Hippocampal formation (tissue), 2 donors: ENCODE data around the gene ADGRG3.
A peak's percentile ranks its signal among the peaks of the same experiment; 100 is the strongest.

Experiments used
- DNase-seq, 2 donors: peaks; one replicate each; lab custom pipeline; 2025; lab: John Stamatoyannopoulos, UW

The ADGRG3 gene

DNA sequence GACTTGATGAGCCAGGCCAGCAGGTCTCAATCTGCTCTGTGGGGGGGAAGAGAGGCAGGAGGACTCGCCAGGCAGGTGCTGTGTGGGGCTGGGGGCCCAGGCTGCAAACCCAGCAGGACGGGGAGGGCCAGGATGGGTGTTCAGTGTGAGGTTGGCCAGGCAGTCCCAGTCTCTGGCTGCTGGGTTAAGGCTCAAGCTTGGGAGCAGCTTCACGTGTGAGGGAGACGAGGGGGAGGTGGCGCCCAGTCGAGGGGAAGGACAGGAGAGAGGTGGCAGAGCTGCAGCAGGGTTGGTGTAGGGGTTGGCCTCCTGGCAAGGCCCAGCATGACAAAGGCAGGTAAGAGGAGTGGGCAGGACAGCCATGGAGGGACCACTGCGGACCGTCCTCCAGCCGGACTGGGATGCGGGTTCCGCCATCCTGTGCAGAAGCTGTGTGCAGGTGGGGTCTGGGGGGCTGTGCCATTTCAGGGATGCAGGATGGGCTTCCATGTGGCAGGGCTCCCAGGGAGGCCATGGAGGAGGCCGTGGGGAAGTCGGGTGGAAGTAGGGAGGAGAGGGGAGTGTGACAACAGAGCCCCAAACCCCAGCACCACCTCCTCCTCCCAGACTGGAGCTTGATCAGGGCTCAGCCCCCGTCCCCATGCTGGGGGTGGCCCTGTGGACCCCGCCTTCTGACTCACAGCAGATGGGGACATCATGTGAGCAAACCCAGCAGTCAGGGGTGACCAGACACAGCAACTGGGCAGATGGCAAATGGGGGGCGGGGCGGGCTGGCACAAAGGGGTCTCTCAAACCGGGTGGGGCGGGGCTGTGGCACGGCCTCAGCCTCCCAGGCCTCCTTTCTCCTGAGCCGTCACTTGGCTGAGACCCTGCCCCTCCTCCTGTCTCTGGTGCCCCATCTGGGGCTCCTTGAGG lies 36.9 kb upstream of the ADGRG3 start:
- peak; percentile 49 to 56 for DNase-seq

DNA sequence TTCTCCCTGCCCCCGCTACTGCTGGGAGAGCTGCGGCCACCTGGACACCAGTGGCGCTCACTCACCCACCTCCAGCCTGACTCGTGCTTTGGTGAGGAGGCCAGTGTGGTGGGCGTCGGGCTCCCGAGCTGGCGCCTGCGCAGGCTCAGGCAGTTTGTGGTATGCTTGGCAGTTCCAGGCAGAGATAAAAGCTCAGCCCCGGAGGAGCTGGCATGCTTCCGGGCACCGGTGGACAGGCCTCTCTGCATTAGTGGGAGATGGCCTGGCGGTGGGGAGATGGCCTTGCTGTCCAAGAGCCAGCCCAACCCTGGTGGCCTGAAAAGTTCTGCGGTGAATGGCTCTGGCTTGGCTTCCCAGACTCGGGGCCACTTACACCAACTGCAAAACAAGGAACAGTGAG lies 35.5 kb upstream of the ADGRG3 start:
- DNase-seq, result no peak

DNA sequence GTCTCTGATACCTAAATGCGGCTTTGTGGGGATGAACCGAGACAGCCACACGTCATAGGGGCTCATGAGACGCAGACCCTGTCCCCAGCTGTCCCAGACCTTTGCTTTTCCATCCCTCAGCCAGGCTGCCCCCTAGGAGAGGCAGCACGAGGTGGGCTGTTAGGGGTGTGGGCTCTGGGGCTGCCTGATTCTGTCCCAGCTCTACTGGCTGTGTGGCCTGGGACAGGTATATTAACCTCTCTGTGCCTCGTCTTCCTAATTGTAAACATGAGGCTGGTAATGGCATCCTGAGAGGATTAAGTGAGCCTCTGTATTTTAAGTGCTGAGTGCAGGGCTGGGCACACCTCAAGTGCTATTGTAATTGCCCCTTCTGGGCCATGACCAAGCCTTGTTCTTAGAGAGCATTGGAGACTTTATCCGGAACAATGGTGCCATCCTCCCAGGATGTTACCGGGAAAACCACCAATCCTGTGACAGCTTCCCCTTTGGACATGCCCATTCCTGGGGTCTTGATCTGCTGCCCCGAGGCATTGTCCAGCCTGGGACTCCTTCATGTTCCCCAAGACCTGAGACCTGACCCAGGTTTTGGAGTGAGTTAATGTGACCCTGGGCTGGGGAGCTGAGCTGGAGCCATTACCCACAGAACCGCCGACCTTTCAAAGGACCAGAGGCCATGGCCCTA lies 34.6 kb upstream of the ADGRG3 start:
- DNase-seq, result no peak

DNA sequence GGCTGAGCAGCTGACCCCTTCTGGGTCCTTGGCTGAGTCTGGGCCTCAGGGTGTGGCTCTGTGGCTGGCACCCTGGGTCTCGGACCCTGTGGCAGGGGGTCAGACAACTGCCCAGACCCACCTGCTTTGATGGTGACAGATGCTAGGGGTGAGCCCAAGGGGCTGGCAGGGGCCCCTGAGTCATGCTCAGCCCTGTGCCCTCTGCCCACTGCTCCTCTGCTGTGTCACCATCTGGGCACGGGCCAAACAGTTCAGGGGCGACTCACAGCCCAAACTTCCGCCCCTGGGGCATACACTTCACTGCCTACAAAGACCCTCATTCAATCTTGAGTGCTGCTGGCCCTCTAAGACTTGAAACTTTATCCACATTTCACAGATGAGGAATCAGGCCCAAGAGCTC lies 33.9 kb upstream of the ADGRG3 start:
- DNase-seq, result no peak

DNA sequence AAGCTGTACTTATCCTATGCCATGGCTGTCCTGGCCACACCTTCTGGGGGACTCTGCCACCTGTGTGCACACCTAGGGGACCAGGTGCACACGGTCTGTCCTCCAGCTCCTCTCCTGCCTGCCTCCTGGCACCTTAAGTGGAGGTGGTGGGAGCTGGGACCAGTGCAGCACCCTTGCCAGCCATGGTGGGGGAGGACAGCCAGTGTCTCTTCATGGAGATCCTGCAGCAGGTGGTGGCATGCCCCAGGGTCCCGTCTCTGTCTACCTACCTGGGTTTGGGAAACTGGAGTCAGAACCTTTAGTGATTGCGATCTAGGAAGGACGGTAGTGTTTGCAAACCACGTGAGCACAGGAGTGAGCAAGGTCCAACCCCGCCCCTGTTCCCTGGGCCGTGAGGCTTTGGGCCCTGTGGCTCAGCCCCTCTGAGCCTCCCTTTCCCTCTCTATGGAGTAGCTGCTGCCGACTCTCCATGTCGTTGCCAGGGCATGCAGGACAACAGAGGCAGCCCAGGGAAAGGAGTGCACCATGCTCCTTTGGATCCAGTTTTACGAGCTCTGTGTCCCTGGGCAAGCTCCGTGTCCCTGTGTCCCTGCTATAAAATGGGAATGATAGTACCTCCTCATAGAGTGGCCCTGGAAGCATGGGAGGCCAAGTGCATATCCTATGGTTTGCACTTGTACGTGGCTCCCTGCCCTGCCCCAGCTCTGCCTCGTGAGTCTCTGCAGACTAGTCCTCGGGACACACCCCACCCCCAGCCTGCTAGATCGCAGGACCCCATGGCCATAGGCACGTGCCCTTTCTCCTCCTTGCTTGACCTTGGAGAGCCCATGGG lies 32.6 kb upstream of the ADGRG3 start:
- DNase-seq, result no peak

DNA sequence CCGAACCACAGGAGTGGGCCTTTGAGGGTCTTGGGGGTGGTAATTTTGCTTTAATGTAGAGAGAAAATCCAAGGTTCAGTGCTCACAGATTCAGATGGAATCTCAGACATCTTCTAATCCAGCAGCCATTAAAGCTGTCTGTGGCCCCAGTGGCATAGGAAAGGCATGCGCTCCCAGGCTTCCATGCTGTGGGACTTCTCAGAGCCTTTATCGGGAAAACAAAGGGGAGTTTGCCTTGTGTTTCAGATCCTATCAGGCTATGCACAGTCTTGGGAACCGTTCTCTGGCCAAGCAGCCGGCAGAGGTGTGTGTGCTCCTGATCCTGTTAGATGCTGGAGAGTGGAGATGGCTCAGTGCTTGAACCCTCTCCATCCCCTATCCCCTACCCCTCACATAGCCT lies 31.9 kb upstream of the ADGRG3 start:
- DNase-seq, result no peak

DNA sequence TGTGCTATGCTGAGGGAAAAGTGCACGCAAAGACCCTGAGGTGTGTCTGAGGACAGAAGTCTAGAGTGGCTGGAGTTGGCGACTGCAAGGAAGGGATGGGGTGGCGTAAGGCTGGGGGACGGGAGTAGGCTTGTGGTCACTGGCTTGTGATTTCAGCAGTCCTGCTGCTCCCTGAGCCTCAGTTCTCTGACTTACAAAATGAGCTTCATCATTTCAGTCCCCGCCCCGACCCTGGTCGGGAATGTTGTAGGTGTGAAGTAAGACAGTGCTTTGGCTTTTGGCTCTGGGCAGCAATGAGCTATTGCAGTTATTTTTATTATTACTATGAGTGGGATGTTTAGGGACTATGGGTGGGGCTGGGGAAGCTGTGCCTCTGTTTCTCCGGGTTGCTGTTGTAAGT lies 31.1 kb upstream of the ADGRG3 start:
- DNase-seq, result no peak

DNA sequence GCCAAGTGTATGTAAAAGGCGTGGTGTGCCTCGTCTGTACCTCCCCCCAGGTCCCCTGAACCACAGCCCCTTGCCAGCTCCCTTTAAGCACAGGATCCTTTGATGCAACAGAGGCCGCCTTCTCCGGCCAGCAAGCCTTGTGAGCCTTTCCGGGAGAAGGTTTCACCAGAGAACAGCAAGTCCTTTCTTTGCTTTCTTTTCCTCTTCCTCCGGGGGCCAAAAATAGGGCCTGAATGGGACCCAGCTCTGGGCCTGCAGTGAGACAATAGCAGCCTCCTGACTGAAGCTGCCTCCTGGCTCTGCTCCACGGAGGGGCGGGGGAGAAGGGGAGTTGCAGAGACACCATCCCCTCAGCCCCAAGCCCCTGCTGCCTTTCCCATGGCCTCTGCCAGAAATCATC lies 30.7 kb upstream of the ADGRG3 start:
- DNase-seq, result peak; percentile 72 to 76

DNA sequence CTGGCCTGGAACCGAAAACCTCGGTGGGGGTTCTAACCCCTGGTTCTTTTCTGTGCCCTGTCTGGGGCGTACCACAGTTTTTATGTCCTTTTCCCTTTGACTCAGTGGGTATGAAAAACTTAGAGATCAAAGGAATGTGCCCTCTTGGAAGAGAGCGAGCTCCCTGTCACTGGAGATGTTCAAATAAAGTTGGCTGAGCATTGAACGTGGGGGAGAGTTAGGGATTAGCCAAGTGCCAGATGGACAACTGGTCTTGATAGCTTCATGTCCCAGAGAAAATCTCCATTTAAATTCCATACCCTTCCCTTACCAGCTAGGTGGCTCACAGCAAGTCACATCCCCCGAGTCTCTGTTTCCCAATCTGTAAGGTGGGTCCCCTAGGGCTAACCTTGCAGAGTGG lies 30.1 kb upstream of the ADGRG3 start:
- DNase-seq, result no peak

DNA sequence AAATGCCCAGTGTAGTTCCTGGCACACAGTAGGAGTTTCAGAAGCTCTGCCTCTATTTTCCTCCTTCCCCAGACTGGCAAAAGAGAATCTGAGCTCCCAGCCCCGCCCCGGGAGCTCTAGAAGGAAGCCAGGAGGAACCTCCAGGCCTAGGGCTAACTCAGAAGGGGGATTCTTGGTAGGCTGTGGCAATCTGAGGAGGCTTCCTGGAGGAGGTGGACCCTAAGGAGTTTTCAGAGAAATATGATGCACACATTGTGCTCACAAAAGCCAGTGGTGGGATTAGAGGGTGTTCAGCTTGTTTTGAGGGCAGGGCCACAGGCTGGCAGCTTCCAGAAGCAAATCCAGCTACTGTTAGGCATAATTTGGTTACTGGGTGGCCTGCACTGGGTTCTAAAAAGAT lies 29.7 kb upstream of the ADGRG3 start:
- DNase-seq, result no peak

DNA sequence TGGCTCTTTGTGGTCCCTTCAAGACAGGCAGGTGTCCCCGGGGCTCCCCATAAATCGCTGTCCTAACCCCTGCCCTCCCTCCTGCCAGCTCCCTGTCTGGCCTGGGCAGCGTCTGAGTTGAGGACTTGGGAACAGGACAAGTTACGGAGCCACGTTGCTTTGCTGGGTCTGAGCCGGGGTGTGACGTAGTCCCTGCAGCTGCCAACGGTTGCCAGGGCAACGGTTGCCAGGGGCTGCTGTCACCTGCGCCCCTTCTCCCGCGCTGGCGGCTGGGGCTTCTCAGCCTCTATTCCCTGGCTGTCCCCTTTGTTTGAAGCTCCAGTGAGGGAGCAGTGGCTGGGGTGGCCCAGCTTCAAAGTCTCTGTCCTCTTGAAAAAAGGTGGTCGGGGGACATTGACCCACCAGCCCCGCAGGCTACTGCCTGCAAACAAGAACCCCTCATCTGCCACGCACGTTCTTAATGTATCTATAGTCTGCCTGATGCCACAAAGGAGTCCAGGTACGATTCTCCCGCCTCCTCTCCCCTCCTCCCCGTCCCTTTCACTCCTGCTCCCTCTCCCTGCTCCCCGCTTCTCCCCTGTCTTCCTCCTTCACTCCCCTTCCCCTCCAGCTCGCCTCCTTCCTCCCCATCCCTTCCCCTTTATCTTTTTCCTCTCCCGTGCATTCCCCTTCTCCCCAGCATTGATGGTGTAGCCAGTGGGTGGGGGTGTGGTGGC lies 28.8 kb upstream of the ADGRG3 start:
- DNase-seq, result peak; percentile 67 to 77

DNA sequence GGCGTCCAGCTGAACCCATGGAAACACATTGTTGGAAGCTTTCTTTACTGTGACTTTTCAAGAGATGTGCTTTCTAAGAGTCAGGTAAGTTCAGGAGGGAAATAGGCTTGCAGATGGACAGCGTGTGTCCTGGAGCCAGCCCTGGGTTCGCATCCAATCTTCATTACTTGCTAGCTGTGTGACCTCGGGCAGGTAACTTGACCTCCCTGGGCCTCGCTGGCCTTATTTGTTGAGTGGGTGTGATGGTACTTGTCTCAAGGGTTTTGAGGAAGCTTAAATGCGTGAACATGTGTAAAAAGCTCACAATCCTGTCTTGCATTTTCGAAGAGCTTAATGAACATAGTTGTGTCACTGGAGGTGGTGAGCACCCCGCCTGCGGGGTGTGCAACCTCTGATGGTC lies 27.9 kb upstream of the ADGRG3 start:
- no peak for DNase-seq

DNA sequence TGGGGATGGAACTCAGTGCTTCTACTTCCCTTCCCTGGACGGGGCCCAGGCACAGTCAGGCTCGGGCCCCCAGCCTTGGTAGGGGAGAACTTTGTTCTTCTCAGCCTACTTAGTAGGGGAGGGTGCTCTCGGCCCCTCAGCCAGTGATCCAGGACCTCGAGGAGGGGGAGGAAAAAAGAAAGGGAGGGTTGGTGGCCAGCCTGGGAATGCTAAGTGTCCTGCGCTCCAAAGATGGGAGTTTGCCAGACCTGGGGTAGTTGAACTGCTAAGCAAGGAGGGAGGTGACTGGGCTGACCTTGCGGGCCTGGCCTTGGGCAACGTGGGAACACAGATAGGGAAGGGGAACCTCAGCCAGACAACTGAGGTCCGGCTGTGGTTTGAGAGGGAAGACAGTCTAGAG lies 27.5 kb upstream of the ADGRG3 start:
- DNase-seq, result peak; percentile 34 to 52

DNA sequence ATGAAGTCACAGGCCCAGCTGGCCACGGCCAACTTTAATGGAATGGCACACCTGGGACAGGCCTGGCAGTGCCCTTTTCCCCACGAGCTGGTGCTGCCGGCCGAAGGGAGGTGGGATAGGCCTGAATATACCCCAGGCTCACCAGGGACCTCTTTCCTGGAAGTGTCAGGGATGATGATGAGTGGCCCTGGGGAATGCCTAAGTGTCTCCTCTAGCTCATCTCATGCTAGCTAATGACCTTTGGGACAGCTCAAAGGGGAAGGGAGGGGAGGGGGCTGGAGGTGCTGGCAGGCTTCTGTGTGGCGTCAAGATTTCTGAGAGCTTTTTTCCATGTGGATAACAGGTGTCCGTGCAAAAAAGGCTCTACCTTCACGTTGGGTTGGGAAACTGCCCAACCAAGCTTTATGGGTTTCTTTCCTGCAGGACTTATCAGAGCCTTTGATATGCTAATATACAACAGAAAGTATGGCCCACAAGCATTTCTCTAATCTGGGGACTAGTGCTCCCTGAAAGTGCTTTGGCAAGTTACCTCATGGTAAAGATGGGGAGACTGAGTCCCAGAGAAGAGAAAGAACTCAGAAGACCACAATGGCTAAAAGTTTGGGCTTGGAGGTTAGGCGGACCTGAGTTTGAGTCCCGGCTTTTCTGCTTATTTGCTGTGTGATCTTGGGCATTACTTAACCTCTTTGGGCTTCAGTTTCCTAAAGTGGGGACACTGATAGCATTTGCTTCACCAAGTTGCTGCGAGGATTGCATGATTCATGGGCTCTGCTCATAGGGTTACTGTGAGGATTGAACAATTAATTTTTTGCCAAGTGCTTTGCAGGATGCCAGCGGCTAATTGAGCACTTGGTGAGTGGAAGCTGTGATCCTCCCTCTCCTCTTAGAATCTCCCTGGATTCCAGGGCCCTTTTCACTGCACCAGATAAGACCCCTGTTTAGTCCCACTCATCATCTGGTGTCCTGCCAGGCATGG lies 25.7 kb upstream of the ADGRG3 start:
- no peak for DNase-seq

DNA sequence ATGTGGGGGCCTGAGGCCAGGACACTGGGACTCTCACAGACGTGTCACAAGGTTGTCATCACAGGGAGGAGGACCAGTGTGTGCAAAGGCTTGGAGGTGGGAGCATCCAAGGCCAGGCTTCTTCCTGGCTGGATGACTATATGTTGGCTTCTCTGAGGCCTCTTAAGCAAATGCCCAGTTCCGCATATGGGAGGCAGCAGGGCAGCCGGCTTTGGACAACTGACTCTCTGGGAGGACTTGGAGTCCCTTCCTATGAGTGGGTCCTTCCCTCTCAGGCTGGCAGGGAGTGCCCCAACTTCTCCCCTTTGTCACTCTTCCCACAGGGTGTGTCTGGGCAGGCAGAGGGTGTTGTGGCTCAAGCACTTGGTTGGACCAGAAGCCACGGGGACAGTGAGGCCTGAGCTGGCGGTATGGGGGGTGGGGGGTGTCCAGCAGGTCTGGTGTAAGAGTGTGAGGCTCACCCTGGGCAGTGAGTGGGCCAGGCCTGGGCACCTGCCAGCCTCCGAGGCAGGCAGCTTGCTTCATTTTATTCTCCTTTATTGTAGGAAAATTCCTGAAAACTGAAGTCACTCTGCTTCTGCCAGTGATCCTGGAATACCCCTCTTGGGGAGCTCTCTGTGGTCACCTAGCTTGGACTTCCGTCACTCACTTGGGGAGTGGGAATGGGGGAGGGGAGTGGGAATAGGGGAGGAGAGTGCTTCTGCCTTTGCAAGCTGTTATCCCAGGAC lies 24.8 kb upstream of the ADGRG3 start:
- DNase-seq, result no peak

DNA sequence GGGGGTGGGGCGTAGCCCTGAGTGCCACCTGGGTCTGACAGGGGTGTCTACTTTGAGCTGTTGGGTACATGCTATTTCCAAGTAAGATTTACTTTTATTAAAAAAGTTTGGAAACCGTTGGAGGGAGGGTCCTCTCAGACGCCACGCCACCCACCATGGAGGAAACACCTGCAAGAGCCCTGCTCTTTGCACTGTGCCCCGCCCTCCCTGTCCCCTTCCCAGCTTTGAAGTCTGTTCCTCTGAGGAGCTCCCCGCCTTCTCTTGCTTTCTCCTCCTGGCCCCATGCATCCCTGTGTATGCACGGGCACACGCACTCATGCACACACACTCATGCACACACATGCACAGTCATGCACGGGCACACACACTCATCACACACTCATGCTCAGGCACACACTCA lies 24.2 kb upstream of the ADGRG3 start:
- DNase-seq, result no peak

DNA sequence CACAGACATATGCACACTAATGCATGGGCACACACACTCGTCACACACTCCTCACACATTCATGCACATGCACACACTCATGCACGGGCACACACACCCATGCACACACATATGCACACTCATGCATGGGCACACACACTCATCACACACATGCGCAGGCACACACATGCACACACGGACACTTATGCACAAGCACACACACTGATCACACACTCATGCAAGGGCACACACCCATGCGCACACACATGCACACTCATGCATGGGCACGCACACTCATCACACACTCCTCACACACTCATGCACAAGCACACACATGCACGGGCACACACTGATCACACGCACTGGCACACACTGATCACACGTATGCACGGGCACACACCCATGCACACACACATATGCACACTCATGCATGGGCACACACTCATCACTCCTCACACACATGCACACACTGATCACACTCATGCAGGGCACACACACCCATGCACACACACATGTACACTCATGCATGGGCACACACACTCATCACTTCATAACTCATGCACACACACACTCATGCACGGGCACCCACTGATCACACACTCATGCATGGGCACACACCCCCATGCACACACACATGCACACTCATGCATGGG lies 23.6 kb upstream of the ADGRG3 start:
- no peak for DNase-seq

DNA sequence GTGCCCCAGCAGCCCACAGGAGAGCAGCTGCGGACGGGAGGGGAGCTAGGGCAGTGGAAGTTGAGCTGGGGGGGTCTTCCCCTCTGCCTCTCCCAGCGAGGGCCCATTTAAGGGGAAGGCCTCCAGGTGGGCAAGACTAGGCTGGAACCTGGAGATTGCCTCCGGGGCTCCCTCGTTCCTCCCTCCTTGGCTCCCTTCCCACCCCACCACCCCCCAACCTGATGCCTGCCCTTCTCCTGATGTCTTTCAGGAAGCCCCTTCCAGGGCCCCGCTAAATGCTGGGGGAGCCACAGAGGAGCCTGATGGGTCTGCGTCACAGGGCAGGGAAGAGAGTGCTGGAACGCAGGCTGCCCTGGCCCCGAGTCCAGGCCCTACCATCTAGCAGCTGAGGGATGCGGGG lies 22.9 kb upstream of the ADGRG3 start:
- DNase-seq, result no peak

DNA sequence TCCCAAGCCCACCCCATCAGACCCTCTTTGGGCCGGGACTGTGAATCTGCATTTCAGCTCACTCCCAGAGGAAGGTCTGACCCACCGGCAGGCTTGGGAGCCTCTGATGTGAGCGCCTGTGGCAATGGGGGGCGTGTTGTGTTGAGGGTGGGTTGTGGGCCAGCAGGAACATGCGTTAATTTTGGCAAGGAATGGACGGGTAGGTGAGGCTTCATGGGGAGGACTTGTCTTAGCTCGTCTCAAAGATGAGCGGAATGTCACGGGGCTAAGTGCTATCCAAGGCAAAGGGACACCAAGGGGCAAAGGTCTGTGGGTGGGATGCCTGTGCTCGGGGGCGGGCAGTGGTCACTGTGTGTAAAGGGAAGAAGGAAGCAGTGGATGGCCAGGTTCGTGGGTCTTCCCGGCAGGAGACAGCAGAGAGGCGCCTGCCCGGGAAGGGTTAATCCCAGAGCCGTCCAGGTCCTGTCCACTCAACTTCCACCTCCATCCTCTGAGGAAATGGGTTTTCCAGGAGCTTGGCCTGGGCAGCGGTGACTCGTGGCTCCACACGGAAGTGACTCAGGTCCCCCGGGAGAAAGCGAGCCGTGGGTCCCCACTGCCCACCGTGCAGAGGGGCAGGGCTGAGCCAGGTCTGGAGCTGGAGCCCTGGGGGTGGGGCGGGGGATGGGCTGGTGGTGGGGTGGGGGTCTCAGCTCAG lies 22.3 kb upstream of the ADGRG3 start:
- no peak for DNase-seq
